NAMALWA (cell line): Measurements from ENCODE around the gene TDP1.
A peak's percentile ranks its signal among the peaks of the same experiment; 100 is the strongest.
"Not testable (repeated sequence)": the region's sequence is repeated elsewhere in the genome, so short reads cannot be mapped to it uniquely, and the experiment has no call there.

Experiments
- DNase-seq: peaks from one replicate; pipeline ENCODE4 v3.0.0-alpha.2; 2015; ENCODE audit warnings: low spot score

TDP1 gene

GRCh38 chr14:90049390-90049789 is 93.7 kb downstream of the TDP1 start:
- DNase-seq = no peak

- no peak for DNase-seq
These were observed 94.5 kb downstream of the TDP1 start for GRCh38 chr14:90050271-90050670.

GRCh38 chr14:90053044-90053443 is 97.3 kb downstream of the TDP1 start:
- DNase-seq = no peak

- DNase-seq = no peak
These were observed 99.1 kb downstream of the TDP1 start for GRCh38 chr14:90054803-90055202.

- no peak for DNase-seq
These were observed 101.1 kb downstream of the TDP1 start for GRCh38 chr14:90056826-90057225.

- DNase-seq = peak; percentile 30
These were observed 103.2 kb downstream of the TDP1 start for GRCh38 chr14:90058876-90059458.

GRCh38 chr14:90060312-90060964 is 104.7 kb downstream of the TDP1 start:
- DNase-seq = no peak

GRCh38 chr14:90060965-90061684 is 105.4 kb downstream of the TDP1 start:
- DNase-seq = no peak

- DNase-seq = no peak
These were observed 106.0 kb downstream of the TDP1 start, which contains the start of gene KCNK13 for GRCh38 chr14:90061685-90062126. KCNK13 (plus strand) TSS chr14:90061994; CDS start chr14:90062206, 212 bp downstream.

GRCh38 chr14:90062127-90062794 is 106.5 kb downstream of the TDP1 start:
- DNase-seq = no peak

- no peak for DNase-seq
These were observed 107.3 kb downstream of the TDP1 start for GRCh38 chr14:90062822-90063539.

- DNase-seq = no peak
These were observed 116.6 kb downstream of the TDP1 start for GRCh38 chr14:90072350-90072749.

- no peak for DNase-seq
These were observed 123.8 kb downstream of the TDP1 start for GRCh38 chr14:90079576-90079975.

GRCh38 chr14:90087433-90087832 is 131.7 kb downstream of the TDP1 start:
- DNase-seq = peak; percentile 6

- DNase-seq = no peak
These were observed 132.4 kb downstream of the TDP1 start for GRCh38 chr14:90088176-90088575.

- not testable (repeated sequence) for DNase-seq
These were observed 133.8 kb downstream of the TDP1 start for GRCh38 chr14:90089486-90089885.

GRCh38 chr14:90091393-90091792 is 135.7 kb downstream of the TDP1 start:
- DNase-seq = no peak

GRCh38 chr14:90093942-90094595 is 138.3 kb downstream of the TDP1 start:
- no peak for DNase-seq
